ENCODE results near the gene SRP9. TPM values are rescaled to one million over a fixed set of nuclear protein-coding genes. Genes with fewer than 3 reads are reported as not detected.

SRP9 gene
- total RNA-seq, 1 experiment from 2014 or later = 282 TPM

- H3K36me3 ChIP-seq (ENCODE audit: control insufficient read depth, insufficient read depth, low read length) = no peaks in the 10 kb centered on the region
- H3K4me1 ChIP-seq (ENCODE audit: control insufficient read depth, insufficient read depth, low read length) = peaks cover 56% of the 10 kb centered on the region
- CTCF ChIA-PET = no interaction called here
- ATAC-seq (no peak), DNase-seq (ENCODE audit: low read depth, low spot score) (no peak)
- no peak overlapping the region for H3K4me3 ChIP-seq (ENCODE audit: low read depth in 2 of 2, low read length in 2 of 2)
- H3K9me3 ChIP-seq (ENCODE audit: control insufficient read depth, insufficient read depth, low read depth, low read length) = no peaks in the 10 kb centered on the region
- H3K27ac ChIP-seq (ENCODE audit: low read length) = peak overlapping the region; percentile 51
- BruUV-seq (replicated peaks) = no TSS peak
- intact Hi-C loops (cut with micrococcal nuclease; ENCODE audit: unreplicated experiment) (no loop called here), in situ Hi-C loops (cut with HindIII; ENCODE audit: low pct_unique_long_range_greater_than_20kb, low sequenced_read_pairs) (no loop called here)
- H3K27me3 ChIP-seq (ENCODE audit: control insufficient read depth, insufficient read depth, low read length) = no peaks in the 10 kb centered on the region
- POLR2A ChIA-PET = interaction anchor here (0.5 to 0.6 kb wide), 2 partner anchors 25 to 202 kb away, joined by 4 to 14 read pairs; no protein-coding TSS in a partner anchor
- TF ChIP-seq CTCF (IDR thresholded peaks at IDR 0.05) (no peak), POLR2AphosphoS5 (IDR thresholded peaks at IDR 0.05; ENCODE audit: low read depth, low read length) (no peak), TCF7L2 (IDR thresholded peaks at IDR 0.05; ENCODE audit: low read depth, low read length) (no peak), SIN3A (IDR thresholded peaks at IDR 0.05; ENCODE audit: borderline replicate concordance, insufficient read depth, low read depth, low read length) (no peak), REST (IDR thresholded peaks at IDR 0.05; ENCODE audit: insufficient read depth in 1 of 2, low read depth in 2 of 2, low read length in 1 of 2) (no peak)
Observed at GRCh38 chr1:225813214-225813964, 35.8 kb downstream of the SRP9 start.

GRCh38 chr1:225814381-225814780 lies 36.8 kb downstream of the SRP9 start:
- in situ Hi-C loops (cut with HindIII; ENCODE audit: low pct_unique_long_range_greater_than_20kb, low sequenced_read_pairs) = no loop called here
- CTCF ChIA-PET = no interaction called here

More at GRCh38 chr1:225814381-225814780, 36.8 kb downstream of the SRP9 start:
- intact Hi-C loops (cut with micrococcal nuclease; ENCODE audit: unreplicated experiment) = no loop called here
- no peak for TF ChIP-seq SIN3A (IDR thresholded peaks at IDR 0.05; ENCODE audit: borderline replicate concordance, insufficient read depth, low read depth, low read length)
- TF ChIP-seq REST (IDR thresholded peaks at IDR 0.05; ENCODE audit: insufficient read depth in 1 of 2, low read depth in 2 of 2, low read length in 1 of 2) = no peak
- TF ChIP-seq POLR2AphosphoS5 (IDR thresholded peaks at IDR 0.05; ENCODE audit: low read depth, low read length) = no peak
- TF ChIP-seq CTCF (IDR thresholded peaks at IDR 0.05) = no peak
- no peak for TF ChIP-seq TCF7L2 (IDR thresholded peaks at IDR 0.05; ENCODE audit: low read depth, low read length)
- Histone ChIP-seq H3K27ac (ENCODE audit: low read length) (no peak overlapping the region), H3K4me1 (ENCODE audit: control insufficient read depth, insufficient read depth, low read length) (peaks cover 53% of the 10 kb centered on the region), H3K4me3 (ENCODE audit: low read depth in 2 of 2, low read length in 2 of 2) (no peak overlapping the region), H3K36me3 (ENCODE audit: control insufficient read depth, insufficient read depth, low read length) (no peaks in the 10 kb centered on the region), H3K9me3 (ENCODE audit: control insufficient read depth, insufficient read depth, low read depth, low read length) (no peaks in the 10 kb centered on the region), H3K27me3 (ENCODE audit: control insufficient read depth, insufficient read depth, low read length) (no peaks in the 10 kb centered on the region)
- POLR2A ChIA-PET = no interaction called here
- no peak for ATAC-seq
- no TSS peak for BruUV-seq (replicated peaks)
- no peak for DNase-seq (ENCODE audit: low read depth, low spot score)

All from Panc1 (cell line).